Naive thymus-derived CD8-positive, alpha-beta T cell (primary cell): ENCODE measurements around the gene GARIN5B. TPM values are rescaled to one million over a fixed set of nuclear protein-coding genes. Genes with fewer than 3 reads are reported as not detected.
A peak's percentile ranks its signal among the peaks of the same experiment; 100 is the strongest.

Source experiments
- ATAC-seq, 2 donors: fragments of 150-1000 bp; cut with Tn5 transposase in 1 of 2; sonication (Bioruptor Pico), chemical (Tn5 transposase) in 1 of 2; 1 replicate in 1 of 2; 2 replicates in 1 of 2; pipeline ENCODE4 v1.10.0; 2021; ENCODE audit warnings: mild to moderate bottlenecking in 2 of 2, moderate library complexity in 2 of 2
- POLR2A ChIA-PET: fragments of 350-600 bp; sonication (Branson Sonifier 250); formaldehyde crosslinking; loops from one replicate; lab custom pipeline; 2021; ENCODE audit warnings: antibody characterized with exemption; lab: Charles Lee
- DNase-seq, 10 donors: peaks; one replicate each; pipeline versions ENCODE4 v3.0.0 to v3.0.0-alpha.2; 2020 to 2022
- H3K27ac Mint-ChIP-seq, 10 donors: one replicate each; pipeline ENCODE4 v1.8.0; 2020 to 2022; ENCODE audit warnings: mild to moderate bottlenecking in 10 of 10, mixed read lengths in 10 of 10, moderate library complexity in 4 of 10, inconsistent platforms in 1 of 10
- H3K27me3 Mint-ChIP-seq, 5 donors: one replicate each; pipeline ENCODE4 v1.8.0; 2021 to 2022; ENCODE audit warnings: mixed read lengths in 5 of 5
- H3K36me3 Mint-ChIP-seq, 3 donors: one replicate each; pipeline ENCODE4 v1.8.0; 2020 to 2022; ENCODE audit warnings: mixed read lengths in 3 of 3, mild to moderate bottlenecking in 2 of 3, inconsistent platforms in 1 of 3
- H3K4me1 Mint-ChIP-seq, 4 donors: one replicate each; pipeline ENCODE4 v1.8.0; 2021 to 2022; ENCODE audit warnings: mixed read lengths in 4 of 4
- H3K4me3 Mint-ChIP-seq, 10 donors: one replicate each; pipeline ENCODE4 v1.8.0; 2020 to 2022; ENCODE audit warnings: mild to moderate bottlenecking in 10 of 10, mixed read lengths in 10 of 10, moderate library complexity in 6 of 10, inconsistent platforms in 1 of 10
- H3K9me3 Mint-ChIP-seq, 9 donors: one replicate each; pipeline ENCODE4 v1.8.0; 2020 to 2022; ENCODE audit warnings: mixed read lengths in 9 of 9, mild to moderate bottlenecking in 3 of 9, inconsistent platforms in 1 of 9, moderate library complexity in 1 of 9
- polyA plus RNA-seq, 3 donors: library from polyadenylated mRNA; unstranded; fragments of 300-500 nt; fragmentation: Illumina TruSeq; gene quantifications; one replicate each; pipeline ENCODE4 v1.2.3, GENCODE V29; 2021
- total RNA-seq, 8 experiments: library from RNA in 2 of 8; stranded (reverse) in 2 of 8; gene quantifications; one replicate each; pipeline ENCODE4 v1.2.3 and lab custom pipeline; 2021 to 2026

The GARIN5B gene
- total and polyA plus RNA-seq, 5 experiments from 2014 or later, result not detected

DNA sequence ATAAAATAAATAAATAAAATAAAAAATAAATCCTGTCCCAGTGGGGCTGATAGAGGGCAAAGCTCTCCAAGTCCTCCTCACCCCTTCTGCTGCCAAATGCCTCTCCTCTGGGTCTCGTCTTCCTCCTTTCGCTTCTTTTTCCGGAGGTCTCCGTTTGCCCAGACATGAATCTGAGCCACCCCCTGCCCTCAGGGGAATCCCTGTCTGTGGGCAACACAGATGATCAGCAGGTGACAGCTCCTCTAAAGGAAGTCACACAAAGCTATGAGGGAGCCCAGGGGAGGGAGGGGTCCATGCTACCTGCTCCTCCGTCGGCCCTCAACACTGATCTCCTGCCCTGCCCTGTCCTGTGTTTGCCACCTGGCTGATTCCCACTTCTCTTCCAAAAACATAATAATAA, 38.4 kb downstream of the GARIN5B start:
- ATAC-seq (no peak), DNase-seq (no peak)
- H3K4me1 Mint-ChIP-seq, result peaks cover 0 to 9% (median 1%) of the 10 kb centered on the region in 4 donors
- H3K27ac Mint-ChIP-seq, result peak overlapping the region in 1 of 10 donors; percentile 24
- H3K4me3 Mint-ChIP-seq, result peak overlapping the region in 1 of 10 donors; percentile 57
- POLR2A ChIA-PET, result no interaction called here
- no peaks in the 10 kb centered on the region for H3K9me3 Mint-ChIP-seq
- no peaks in the 10 kb centered on the region for H3K36me3 Mint-ChIP-seq
- H3K27me3 Mint-ChIP-seq, result peaks cover 0 to 25% (median 8%) of the 10 kb centered on the region in 5 donors

GRCh38 chr19:55322204-55322885, 40.7 kb downstream of the GARIN5B start:
- H3K4me3 Mint-ChIP-seq, result no peak overlapping the region
- ATAC-seq (no peak), DNase-seq (no peak)
- H3K27ac Mint-ChIP-seq, result peak overlapping the region in 2 of 10 donors; percentile 21 to 65
- H3K36me3 Mint-ChIP-seq, result no peaks in the 10 kb centered on the region
- H3K9me3 Mint-ChIP-seq, result no peaks in the 10 kb centered on the region
- POLR2A ChIA-PET, result interaction anchor here (0.5 to 0.6 kb wide), 2 partner anchors 87 to 379 kb away, joined by 3 read pairs; no protein-coding TSS in a partner anchor
- peaks cover 0 to 9% (median 1%) of the 10 kb centered on the region in 4 donors for H3K4me1 Mint-ChIP-seq
- H3K27me3 Mint-ChIP-seq, result peaks cover 0 to 22% (median 7%) of the 10 kb centered on the region in 5 donors

DNA sequence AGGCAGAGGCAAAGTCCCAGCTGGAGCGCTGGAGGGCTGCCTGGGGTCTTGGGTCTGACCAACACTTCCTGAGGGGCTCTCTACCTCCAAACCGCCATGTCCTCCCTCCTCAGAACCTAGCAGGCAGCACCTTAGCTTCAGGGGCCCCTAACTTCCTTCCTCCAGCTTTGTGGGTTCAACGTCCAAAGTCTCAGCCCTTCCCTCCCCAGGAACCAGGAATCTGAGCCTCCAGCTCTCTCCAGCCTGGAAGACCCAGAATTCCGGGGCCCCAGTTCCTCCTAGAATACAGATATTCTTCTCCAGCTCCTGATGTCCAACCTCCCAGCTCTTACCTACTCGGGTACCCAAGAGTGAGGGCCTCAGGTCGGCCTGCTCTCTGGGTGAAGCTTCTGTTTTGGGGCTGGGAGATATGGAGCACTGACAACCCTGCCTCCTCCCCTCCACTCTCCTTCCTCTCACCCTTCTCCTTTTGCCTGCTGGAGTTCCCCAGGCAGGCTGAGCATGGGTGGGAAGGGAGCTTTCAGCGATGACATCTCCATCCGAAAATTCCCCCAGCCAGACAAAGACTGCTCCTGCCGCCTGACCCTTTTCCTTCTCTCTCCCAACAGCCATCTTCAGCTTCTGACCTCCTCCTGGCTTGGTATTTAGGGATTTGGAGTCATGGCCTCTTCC, 41.5 kb downstream of the GARIN5B start:
- ATAC-seq (no peak), DNase-seq (no peak)
- H3K27me3 Mint-ChIP-seq, result peaks cover 0 to 22% (median 7%) of the 10 kb centered on the region in 5 donors
- peaks cover 0 to 9% (median 1%) of the 10 kb centered on the region in 4 donors for H3K4me1 Mint-ChIP-seq
- H3K9me3 Mint-ChIP-seq, result no peaks in the 10 kb centered on the region
- peak overlapping the region in 1 of 10 donors; percentile 21 for H3K27ac Mint-ChIP-seq
- no peaks in the 10 kb centered on the region for H3K36me3 Mint-ChIP-seq
- H3K4me3 Mint-ChIP-seq, result no peak overlapping the region
- POLR2A ChIA-PET, result interaction anchor here (0.5 to 1.2 kb wide), 2 partner anchors 17 to 380 kb away, joined by 3 to 4 read pairs; no protein-coding TSS in a partner anchor

GRCh38 chr19:55320844-55321419, 42.1 kb downstream of the GARIN5B start:
- DNase-seq (no peak), ATAC-seq (no peak)
- Mint-ChIP-seq H3K4me1 (peaks cover 0 to 9% (median 1%) of the 10 kb centered on the region in 4 donors), H3K27me3 (peaks cover 0 to 19% (median 7%) of the 10 kb centered on the region in 5 donors), H3K9me3 (no peaks in the 10 kb centered on the region), H3K4me3 (peak overlapping the region in 1 of 10 donors; percentile 34), H3K36me3 (no peaks in the 10 kb centered on the region), H3K27ac (no peak overlapping the region)
- POLR2A ChIA-PET, result interaction anchor here (1.2 kb wide), 1 partner anchor 18 kb away, joined by 4 read pairs; no protein-coding TSS in a partner anchor

DNA sequence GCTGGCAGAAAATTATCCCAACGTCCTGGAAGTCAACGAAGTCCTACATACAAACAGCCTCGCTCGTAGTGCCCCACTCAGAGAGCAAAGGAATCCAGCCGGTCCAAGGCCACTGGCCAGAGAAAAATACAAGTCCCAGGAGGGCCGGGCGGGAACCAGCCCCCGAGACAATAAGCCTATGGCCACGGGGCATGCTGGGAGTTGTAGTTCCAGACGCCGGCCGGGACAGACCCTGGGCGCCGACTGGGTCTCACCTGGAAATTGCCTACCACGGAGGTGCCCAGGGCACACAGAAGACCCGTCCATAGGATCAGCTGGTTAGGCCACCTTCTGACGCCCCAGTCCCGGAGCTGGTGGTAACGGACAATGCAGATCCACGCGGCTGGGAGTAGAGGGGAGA, 43.3 kb downstream of the GARIN5B start:
- Mint-ChIP-seq H3K27me3 (peaks cover 0 to 17% (median 6%) of the 10 kb centered on the region in 5 donors), H3K4me3 (no peak overlapping the region), H3K27ac (no peak overlapping the region), H3K9me3 (no peaks in the 10 kb centered on the region), H3K36me3 (no peaks in the 10 kb centered on the region), H3K4me1 (peaks cover 0 to 8% (median 1%) of the 10 kb centered on the region in 4 donors)
- no peak for DNase-seq
- POLR2A ChIA-PET, result interaction anchor here (0.6 kb wide), 1 partner anchor 1145 kb away, joined by 4 read pairs; no protein-coding TSS in a partner anchor
- ATAC-seq, result no peak

DNA sequence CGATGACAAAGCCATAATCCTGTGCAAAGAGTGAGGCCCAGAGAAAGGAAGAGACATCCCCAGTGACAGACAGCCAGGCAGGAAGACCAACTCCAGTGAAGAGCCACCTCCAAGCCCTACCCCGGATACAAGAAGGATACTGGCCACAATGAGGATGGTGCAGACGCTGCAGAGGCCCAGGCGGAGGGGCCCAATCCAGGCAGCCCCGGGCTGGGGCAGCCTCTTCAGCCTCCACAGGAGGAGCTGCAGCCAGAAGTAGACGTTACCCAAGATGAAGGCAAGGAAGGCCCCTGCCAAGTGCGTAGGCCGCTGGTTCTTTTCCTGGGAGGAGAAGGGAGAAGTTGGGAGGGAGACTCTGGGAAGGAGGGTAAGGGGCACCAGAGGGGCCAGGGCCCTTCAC, 46.4 kb downstream of the GARIN5B start:
- no peaks in the 10 kb centered on the region for H3K36me3 Mint-ChIP-seq
- no peak for ATAC-seq
- H3K4me3 Mint-ChIP-seq, result no peak overlapping the region
- peaks cover 0 to 3% (median 0%) of the 10 kb centered on the region in 5 donors for H3K27me3 Mint-ChIP-seq
- no peak for DNase-seq
- peaks cover 0 to under 1% (median 0%) of the 10 kb centered on the region in 4 donors for H3K4me1 Mint-ChIP-seq
- POLR2A ChIA-PET, result no interaction called here
- H3K27ac Mint-ChIP-seq, result no peak overlapping the region
- H3K9me3 Mint-ChIP-seq, result peaks cover 0 to 3% (median 0%) of the 10 kb centered on the region in 9 donors

GRCh38 chr19:55315956-55316525, 47.0 kb downstream of the GARIN5B start:
- no peaks in the 10 kb centered on the region for H3K27me3 Mint-ChIP-seq
- no peaks in the 10 kb centered on the region for H3K36me3 Mint-ChIP-seq
- no peak for DNase-seq
- no peaks in the 10 kb centered on the region for H3K4me1 Mint-ChIP-seq
- no peak for ATAC-seq
- peaks cover 0 to 3% (median 0%) of the 10 kb centered on the region in 9 donors for H3K9me3 Mint-ChIP-seq
- H3K27ac Mint-ChIP-seq, result no peak overlapping the region
- no peak overlapping the region for H3K4me3 Mint-ChIP-seq
- POLR2A ChIA-PET, result no interaction called here

GRCh38 chr19:55314396-55314795, 48.7 kb downstream of the GARIN5B start:
- POLR2A ChIA-PET, result interaction anchor here (0.8 kb wide), 1 partner anchor 91 kb away, joined by 3 read pairs; no protein-coding TSS in a partner anchor
- peaks cover 0 to 3% (median 0%) of the 10 kb centered on the region in 9 donors for H3K9me3 Mint-ChIP-seq
- peak overlapping the region in 1 of 10 donors; percentile 37 for H3K27ac Mint-ChIP-seq
- no peaks in the 10 kb centered on the region for H3K27me3 Mint-ChIP-seq
- H3K4me3 Mint-ChIP-seq, result no peak overlapping the region
- peaks cover 0 to 3% (median 0%) of the 10 kb centered on the region in 3 donors for H3K36me3 Mint-ChIP-seq
- ATAC-seq, result no peak
- no peak for DNase-seq
- H3K4me1 Mint-ChIP-seq, result peaks cover 0 to 3% (median 0%) of the 10 kb centered on the region in 4 donors

DNA sequence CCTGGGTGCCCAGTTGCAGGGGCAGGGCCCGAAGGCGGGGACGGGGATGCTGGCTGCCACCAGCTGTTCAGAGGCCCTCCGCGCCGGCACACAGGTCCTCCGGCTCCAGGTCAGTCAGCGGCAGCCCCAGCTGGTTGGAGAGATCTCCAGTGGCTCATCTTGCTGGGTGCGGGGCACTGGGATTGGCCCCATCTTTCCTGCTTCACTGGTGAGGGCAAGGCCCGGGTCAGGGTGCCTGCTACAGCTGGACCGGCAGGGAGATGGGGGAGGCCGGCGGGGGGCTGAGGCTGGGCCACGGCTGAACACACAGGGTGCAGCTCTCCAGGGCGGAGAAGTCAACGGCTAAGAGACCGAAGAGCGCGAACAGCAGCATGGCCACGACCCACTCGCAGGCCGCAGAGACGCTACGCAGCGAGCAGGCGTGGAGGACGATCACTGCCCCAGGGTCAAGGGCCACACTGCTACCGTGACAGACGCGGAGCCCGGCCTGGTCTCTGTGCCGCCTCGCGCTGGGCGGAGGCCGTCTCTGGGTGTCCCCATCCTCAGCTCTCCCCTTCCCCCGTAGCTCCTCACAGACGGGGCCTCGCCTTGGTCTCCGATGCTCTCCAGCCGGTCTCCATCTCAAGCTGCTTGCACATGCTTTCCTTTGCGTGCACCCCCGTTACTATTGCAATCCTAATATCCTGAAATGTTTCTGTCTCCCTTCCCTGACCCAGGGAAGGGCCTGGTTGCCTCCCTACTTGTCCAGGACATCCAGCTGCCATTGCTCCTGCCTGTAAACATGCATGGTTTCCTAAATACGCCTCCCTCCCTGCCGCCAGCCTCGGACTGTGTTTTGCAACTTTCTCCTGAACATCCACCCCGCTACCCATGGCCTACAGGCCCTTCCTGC, 50.2 kb downstream of the GARIN5B start:
- Mint-ChIP-seq H3K9me3 (peaks cover 0 to 3% (median 0%) of the 10 kb centered on the region in 9 donors), H3K27me3 (no peaks in the 10 kb centered on the region), H3K27ac (no peak overlapping the region), H3K36me3 (peaks cover 0 to 3% (median 2%) of the 10 kb centered on the region in 3 donors), H3K4me1 (peaks cover 0 to 3% (median 0%) of the 10 kb centered on the region in 4 donors), H3K4me3 (no peak overlapping the region)
- ATAC-seq (no peak), DNase-seq (no peak)
- POLR2A ChIA-PET, result interaction anchor here (1.0 to 1.9 kb wide), 2 partner anchors 11 to 26 kb away, joined by 3 to 4 read pairs; no protein-coding TSS in a partner anchor

DNA sequence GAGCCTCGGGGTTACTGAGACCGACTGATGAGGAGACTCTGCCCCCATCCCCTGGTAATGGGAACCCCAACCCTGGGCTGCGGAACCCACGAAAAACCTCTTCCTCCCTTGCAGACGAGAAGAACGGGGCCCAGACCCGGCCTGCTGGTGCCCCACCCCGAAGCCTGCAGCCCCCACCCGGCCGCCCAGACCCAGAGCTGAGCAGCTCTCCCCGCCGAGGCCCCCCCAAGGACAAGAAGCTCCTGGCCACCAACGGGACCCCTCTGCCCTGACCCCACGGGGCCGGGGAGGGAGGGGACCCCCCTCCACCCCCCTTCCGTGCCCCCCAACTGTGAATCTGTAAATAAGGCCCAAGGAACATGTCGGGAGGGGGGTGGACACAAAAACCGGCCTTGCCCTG, 51.3 kb downstream of the GARIN5B start:
- no peaks in the 10 kb centered on the region for H3K27me3 Mint-ChIP-seq
- POLR2A ChIA-PET, result interaction anchor here (1.9 kb wide), 1 partner anchor 27 kb away, joined by 4 read pairs; no protein-coding TSS in a partner anchor
- ATAC-seq (no peak), DNase-seq (no peak)
- H3K36me3 Mint-ChIP-seq, result peaks cover 0 to 3% (median 2%) of the 10 kb centered on the region in 3 donors
- H3K4me1 Mint-ChIP-seq, result peaks cover 0 to 3% (median 0%) of the 10 kb centered on the region in 4 donors
- H3K4me3 Mint-ChIP-seq, result no peak overlapping the region
- no peak overlapping the region for H3K27ac Mint-ChIP-seq
- peaks cover 0 to 3% (median 0%) of the 10 kb centered on the region in 9 donors for H3K9me3 Mint-ChIP-seq

DNA sequence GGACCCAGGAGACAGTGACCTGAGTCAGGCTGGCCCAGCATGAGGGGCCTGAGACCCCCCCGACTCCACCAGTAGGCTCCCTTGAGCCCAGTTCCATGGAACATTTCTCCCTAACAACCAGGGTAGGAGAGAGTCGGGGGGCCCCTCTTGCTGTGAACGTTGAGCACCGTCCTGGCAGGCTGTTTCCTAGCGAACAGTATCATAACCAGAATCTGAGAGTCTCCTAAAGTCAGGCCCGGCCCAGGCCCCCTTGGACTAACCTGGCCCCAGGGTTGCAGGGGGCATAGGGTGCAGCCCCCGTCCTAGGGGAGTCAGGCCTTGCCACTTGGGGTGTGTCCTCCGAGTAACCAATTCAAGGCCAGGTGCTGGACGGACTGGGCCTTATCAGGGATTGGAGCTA, 51.7 kb downstream of the GARIN5B start:
- ATAC-seq, result no peak
- no peaks in the 10 kb centered on the region for H3K27me3 Mint-ChIP-seq
- H3K4me1 Mint-ChIP-seq, result peaks cover 0 to 3% (median 0%) of the 10 kb centered on the region in 4 donors
- H3K36me3 Mint-ChIP-seq, result peaks cover 0 to 3% (median 2%) of the 10 kb centered on the region in 3 donors
- H3K9me3 Mint-ChIP-seq, result peaks cover 0 to 3% (median 0%) of the 10 kb centered on the region in 9 donors
- no peak overlapping the region for H3K27ac Mint-ChIP-seq
- no peak overlapping the region for H3K4me3 Mint-ChIP-seq
- no peak for DNase-seq
- POLR2A ChIA-PET, result no interaction called here
